DMS79 (cell line): ENCODE data around the gene MGMT.

Experiments
- DNase-seq: peaks from one replicate; lab custom pipeline; 2025; lab: John Stamatoyannopoulos, UW

MGMT gene

GRCh38 chr10:129594811-129595210, 127.8 kb downstream of the MGMT start:
- no peak for DNase-seq

- DNase-seq, result no peak
Observed at GRCh38 chr10:129598413-129598812, 131.4 kb downstream of the MGMT start.

GRCh38 chr10:129599160-129599559, 132.1 kb downstream of the MGMT start:
- no peak for DNase-seq

GRCh38 chr10:129601737-129602136, 134.7 kb downstream of the MGMT start:
- DNase-seq, result no peak

DNA sequence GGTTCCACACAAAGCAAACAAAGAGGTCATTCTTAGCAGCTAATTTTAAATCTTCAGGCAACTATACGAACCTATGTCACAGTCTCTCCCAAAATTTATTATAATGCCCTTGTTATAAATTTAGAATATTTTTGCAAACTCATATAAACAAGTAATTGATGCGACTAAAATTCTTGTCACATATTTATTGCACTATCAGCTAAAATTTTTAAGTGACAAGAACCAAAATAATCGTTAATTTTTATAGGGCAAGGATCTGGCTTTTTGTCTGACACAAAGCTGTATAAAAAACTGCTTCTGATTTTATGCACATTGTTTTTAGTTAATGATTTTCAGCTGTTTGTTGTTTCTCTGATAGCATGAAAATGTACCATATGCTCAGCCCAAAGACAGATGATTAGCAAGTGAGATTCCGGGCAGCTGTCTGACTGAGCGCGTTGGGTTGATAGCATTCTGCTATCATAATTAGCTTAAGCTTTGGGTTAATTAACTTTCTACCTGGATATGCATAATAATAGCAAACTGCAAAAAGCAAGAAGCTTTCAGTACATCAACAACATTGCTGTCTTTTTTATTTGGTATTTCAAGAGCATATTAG, 136.0 kb downstream of the MGMT start:
- no peak for DNase-seq

DNA sequence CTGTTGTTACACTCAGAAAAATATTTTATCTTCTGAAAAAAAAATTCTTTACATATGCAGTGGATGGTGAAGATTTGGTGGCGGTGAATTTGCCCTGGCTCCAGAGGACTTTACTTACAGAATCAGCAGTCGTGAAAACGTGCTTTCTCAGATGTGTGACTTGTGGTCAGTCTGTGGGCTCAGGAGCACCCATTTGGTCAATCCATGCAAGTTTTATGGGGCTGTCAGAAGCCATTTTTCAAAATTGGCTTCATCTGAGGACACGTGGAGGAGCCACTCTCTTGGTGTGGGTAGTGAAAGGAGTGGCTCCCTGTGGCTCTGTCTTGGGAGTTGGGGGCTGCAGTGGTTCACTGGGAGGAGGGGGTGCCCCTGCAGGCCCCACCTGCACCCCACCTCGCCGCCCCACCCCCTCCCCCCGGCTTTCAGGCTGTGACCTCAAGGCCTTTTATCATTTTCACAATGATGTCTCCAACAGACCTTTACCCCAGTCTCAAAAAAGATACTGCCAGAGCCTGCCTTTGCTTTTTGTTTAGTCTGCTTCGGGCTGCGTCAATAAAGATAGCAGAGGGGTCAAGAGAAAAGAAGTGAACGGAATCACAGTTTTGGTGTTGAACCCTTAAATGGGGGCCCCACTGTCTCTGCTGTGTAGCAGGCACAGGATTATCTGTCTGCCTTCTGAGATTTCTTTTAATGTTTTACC, 137.4 kb downstream of the MGMT start:
- no peak for DNase-seq

DNA sequence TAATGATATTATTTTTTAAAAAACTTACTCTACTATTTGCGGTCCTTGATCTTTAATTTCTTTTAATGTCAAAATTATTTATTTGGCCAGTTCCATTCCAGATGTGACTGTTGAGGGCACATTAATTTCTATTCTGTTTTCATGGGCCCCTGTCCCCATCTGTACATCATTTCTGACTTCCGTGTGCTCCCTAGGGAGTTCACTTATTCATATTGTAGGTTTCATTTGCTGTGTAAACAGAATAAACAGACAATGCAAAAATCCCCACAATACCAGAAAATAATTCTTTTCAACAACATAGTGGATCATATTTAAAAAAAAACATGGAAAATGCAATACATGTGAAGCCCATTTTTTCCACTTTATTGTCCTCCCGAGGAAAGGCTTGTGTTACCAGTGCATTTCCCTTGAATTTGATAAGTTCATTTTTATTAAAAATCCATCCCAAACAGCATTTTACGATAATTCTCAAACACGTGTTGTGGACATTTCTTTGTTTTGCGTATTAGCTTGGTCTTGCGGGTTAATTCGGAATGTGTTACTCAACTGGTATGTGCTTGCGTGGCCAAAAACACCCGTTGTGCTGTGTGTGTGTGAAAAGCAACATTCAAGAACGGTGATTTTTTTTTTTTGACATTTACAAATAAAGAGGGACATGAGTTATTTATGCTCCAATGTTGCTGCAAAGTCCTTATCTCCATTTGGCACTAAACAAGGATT, 138.4 kb downstream of the MGMT start:
- DNase-seq, result no peak

DNA sequence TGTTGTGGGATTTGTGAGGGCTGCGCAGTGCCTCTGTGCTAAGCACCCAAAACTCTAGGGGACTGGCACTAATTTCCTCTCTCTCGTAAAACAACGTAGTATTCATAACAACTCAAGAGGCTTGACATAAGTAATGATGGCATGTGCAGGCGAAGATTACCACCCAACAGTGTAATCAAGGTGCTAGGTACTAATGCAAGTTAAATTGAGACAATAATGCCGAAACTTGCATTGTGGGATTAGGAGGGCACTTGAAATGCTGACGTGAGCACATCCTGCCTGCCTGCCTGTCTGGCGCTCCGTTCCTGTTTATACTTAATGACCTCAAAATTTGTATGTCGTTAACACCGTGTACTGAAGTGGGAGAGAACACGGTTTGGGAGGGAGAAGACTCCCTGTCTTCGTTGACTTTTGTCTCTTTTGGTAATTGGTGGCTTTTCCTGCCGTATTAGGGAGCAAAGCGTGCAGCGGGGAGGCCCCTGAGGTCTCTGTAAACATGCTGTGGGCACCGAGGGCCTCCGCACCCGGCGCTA, 139.0 kb downstream of the MGMT start:
- DNase-seq, result no peak

DNA sequence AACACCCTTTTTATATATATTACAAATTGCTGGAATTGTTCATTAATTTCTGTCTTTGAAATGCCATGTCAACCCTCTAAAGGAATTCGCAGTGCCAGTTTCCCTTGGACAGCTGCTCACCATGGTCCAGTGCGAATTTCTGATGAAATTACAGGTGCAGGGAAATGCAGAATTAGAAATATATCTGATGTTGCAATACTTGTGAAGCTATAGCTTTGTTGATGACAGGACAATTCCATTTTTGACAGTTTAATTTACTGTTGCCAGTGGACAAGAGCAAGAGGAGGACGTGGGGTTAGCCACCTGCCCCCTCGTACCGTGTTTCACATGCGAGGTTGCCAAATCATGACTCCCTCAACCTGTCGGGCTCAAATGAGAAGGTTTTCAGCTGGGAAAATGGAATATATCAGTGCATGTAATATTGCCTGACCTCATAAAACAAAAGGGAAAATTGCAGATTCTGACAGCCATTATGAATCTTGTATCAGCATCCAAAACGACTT, 140.6 kb downstream of the MGMT start:
- DNase-seq, result no peak

- DNase-seq, result no peak
Observed at GRCh38 chr10:129608653-129609052, 141.6 kb downstream of the MGMT start.

- no peak for DNase-seq
Observed at GRCh38 chr10:129609551-129609950, 142.5 kb downstream of the MGMT start.

DNA sequence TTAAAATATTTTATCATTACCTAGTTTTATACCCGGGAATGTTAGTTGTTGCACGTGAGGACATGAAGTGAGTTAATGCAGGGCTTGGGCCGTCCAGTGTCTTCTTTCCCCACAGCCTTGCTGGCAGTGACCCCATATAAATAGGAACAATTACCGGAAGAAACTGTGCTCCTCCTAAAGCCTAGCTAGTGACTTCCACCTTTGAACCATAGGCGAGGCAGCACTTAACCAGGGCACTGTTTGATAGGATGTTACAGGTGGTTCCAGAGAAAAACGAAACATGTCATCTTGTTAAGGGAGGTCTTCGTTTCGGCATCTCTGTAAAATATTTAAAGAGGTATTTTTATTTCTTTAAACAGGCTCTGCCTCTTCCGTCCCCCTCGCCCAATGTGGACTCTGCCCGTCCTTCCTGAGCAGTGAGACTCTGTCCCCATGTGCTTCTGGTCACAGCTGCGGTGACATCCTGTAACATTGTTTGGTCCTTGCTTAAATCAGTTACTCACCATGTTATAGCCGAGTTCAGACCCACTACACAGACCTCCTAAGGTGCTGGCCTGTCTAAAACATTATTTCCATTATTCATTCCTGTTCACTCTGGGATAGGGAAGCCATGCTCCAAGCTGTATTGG, 145.6 kb downstream of the MGMT start:
- DNase-seq, result no peak

DNA sequence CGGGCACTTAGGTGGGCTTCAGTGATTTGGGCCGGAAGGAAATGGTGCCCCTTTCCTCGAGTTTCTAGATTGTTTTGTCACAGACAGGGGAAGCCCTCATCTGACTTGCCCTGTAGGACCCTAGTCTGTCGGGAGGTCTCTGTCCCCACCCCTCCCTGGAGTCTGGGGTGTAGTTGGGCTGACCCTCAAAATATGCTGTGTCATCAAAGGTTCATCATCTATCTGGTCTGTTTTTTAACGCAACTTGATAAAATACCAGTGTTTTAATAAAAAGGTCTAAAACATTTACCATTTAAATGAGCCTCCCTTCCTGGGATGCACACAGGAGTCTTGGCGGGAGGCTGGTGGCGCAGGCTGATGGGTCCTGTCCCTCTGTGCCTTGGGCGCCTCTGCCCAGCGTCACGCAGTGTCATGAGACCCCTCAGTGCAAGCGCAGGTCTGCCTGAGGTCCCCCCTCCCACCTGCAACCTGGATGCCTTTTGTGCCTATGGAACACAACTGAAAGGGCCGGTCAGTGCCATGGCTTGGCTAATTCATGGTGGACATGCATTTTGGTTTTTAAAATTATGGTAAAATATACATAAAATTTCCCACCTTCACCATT, 146.4 kb downstream of the MGMT start:
- no peak for DNase-seq

- no peak for DNase-seq
Observed at GRCh38 chr10:129614341-129614740, 147.3 kb downstream of the MGMT start.

DNA sequence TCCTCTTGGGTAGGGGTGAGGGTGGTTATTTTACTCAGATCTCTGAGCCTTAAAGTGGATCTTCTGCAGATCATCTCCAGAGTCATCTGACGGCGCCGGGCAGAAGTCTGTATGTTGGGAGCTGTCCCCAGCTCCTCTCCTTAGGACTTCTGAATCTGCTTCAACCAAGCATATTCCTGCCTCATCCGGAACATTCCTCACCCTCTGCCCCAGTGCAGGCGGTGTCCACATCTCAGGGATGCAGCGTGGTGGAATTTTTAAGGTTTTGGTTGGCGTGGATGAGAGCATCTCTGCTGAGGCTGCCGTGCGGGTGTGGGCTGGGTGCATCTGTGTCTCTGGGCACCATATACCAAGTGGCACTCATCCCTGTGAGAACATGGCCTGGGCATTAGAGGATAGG, 148.3 kb downstream of the MGMT start:
- no peak for DNase-seq

- DNase-seq, result no peak
Observed at GRCh38 chr10:129615921-129616525, 149.0 kb downstream of the MGMT start.

DNA sequence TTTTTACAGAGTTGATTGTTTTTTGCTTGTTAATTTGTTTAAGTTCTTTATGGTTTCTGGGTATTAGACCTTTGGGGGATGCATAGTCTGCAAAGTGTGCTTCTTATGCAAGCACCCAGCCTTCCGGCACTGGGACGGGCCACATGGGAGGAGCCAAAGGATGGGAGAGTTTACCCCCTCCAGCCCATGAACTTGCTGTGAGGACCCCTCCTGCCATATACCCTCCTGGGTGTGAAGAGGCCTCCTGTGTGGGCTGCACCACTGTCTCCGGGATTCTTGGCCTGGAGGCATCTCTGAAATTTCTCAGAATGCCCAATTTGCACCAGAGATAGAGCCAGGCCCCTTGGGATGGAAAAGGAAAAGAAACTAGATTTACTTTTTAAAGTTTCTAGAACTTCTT, 150.7 kb downstream of the MGMT start:
- DNase-seq, result no peak

DNA sequence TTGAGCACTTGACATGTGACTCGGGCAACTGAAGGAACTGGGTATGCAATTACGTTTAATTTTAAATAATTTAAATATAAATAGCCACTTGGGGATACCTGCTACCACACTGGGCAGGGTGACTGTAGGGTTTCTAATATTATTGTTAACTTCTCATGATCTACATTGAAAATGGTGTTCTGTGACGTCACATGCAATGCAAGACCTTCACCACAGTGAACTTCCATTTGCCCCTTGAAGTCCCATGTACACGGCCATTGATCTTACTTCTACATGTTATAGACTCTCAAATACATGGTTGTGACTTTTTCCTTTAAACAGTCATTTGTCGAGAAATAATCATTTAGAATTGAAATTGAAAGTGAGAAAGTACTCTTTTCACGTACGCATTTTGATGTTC, 154.0 kb downstream of the MGMT start:
- no peak for DNase-seq

DNA sequence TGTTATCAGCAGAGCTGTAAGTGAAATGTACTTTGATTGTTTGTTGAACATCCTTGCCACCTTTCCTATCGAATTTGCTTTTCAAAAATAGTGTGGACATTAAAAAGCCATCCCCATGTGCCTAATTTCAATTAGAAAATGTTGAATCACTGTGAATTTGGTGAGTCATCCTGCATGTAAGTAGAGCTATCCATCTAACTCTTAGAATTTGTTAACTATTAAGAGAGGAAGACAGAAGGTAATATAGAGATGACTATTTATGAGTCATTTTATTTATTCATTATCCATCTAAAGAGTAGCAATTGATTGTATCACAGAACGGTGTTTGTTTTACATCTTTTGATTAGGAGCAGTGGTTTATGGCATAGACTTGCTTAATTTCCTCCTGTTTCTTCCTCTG, 154.7 kb downstream of the MGMT start:
- DNase-seq, result no peak

GRCh38 chr10:129622291-129622690, 155.2 kb downstream of the MGMT start:
- DNase-seq, result no peak

GRCh38 chr10:129622736-129623135, 155.7 kb downstream of the MGMT start:
- DNase-seq, result no peak

GRCh38 chr10:129624526-129624925, 157.5 kb downstream of the MGMT start:
- no peak for DNase-seq
